T-helper 2 cell (primary cell): ENCODE results near the gene CRIM1.
A peak's percentile ranks its signal among the peaks of the same experiment; 100 is the strongest.

Experiments
- DNase-seq, 5 experiments: peaks; one replicate each; pipeline versions ENCODE4 v3.0.0 to v3.0.0-alpha.2; 2012 to 2022
- total RNA-seq, 2 donors: gene quantifications; one replicate each; lab custom pipeline; 2026; lab: John Stamatoyannopoulos, UW

The CRIM1 gene, protein sequence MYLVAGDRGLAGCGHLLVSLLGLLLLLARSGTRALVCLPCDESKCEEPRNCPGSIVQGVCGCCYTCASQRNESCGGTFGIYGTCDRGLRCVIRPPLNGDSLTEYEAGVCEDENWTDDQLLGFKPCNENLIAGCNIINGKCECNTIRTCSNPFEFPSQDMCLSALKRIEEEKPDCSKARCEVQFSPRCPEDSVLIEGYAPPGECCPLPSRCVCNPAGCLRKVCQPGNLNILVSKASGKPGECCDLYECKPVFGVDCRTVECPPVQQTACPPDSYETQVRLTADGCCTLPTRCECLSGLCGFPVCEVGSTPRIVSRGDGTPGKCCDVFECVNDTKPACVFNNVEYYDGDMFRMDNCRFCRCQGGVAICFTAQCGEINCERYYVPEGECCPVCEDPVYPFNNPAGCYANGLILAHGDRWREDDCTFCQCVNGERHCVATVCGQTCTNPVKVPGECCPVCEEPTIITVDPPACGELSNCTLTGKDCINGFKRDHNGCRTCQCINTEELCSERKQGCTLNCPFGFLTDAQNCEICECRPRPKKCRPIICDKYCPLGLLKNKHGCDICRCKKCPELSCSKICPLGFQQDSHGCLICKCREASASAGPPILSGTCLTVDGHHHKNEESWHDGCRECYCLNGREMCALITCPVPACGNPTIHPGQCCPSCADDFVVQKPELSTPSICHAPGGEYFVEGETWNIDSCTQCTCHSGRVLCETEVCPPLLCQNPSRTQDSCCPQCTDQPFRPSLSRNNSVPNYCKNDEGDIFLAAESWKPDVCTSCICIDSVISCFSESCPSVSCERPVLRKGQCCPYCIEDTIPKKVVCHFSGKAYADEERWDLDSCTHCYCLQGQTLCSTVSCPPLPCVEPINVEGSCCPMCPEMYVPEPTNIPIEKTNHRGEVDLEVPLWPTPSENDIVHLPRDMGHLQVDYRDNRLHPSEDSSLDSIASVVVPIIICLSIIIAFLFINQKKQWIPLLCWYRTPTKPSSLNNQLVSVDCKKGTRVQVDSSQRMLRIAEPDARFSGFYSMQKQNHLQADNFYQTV
- total RNA-seq = 5.2 to 7.2 reads per million in 2 donors

DNA sequence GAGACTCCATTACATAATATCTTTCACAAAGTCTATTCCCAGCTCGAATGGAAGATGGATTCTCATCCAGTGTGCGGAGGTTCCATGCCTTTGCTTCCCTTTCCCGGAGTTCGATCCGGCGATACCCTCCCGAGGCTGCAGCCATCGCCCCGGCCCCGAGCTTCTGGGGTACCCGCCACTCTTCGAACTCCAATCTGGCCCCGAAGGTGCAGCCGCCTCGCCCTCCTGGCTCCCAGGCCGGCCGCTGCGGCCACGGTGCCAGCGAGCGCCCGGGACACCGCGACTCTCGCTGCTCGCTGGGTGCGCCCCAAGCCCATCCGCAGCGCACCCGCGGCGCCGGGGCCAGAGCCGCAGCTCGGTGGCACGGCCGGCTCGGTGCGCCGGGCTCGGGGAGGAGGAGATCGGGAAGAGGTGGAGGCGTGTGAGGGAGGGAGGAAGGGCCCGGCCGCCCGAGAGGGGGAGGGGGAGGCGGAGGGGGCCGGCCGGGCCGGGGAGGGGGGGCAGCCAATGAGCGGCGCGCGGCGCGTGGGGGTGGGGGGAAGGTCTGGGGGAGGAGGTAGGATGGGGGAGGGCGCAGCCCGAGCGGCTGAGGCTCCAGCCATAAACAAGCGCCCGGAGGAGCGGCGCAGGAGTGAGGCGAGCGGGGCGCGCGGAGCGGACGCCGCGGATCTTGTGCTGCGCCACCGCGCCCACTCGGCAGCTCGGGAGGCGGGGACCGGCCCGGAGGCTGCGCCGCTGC is at the start of gene CRIM1:
TSS of gene CRIM1 (plus strand) at position 628 of the 739 bp plus-strand sequence. CDS start 515 bp downstream, outside the sequence.
- DNase-seq = peak; percentile 13 to 54 (median 32)

GRCh38 chr2:36307441-36307840 is 48.1 kb upstream of the CRIM1 start:
- DNase-seq = no peak

- peak in 1 of 5 experiments; percentile 21 for DNase-seq
These were observed 45.1 kb upstream of the CRIM1 start for GRCh38 chr2:36310444-36310843.

DNA sequence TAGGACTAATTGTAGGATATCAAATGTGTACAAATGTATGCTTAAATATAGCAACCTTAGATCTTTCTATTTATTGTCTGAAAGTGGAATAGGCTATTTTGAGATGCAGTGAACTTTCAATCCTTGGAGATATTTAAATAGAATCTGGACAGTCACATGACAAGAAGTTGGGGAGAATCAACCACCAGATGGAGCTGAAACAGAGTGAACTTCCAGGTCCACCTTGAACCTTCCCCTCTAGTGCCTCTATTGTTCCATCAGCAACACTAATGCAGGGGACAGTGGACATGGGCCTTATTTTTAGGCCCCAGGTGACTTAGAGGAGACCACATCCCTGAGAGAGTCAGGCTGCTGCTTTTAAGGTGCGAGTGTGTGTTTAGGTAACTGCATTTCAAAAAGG is 37.0 kb upstream of the CRIM1 start:
- no peak for DNase-seq

DNA sequence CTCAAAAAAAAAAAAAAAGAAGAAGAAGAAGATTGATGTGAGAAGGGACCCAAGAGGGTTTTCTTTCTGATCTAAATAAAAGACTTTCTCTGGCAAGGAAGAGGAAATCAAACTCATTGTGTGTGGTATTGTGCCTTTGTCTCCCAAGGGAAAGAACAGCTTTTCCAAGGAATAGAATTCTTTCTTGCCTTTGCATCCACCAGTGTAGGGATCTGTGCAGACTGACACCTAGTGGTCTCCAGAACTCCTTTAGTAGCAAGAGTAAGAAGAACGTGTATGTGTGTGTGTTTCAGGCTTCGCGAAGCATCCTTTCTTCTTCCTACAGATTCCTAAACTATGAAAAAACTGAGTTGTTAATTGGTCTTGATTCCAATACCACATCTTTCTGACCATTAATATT is 33.5 kb upstream of the CRIM1 start:
- no peak for DNase-seq

GRCh38 chr2:36326286-36326685 is 29.3 kb upstream of the CRIM1 start:
- no peak for DNase-seq

DNA sequence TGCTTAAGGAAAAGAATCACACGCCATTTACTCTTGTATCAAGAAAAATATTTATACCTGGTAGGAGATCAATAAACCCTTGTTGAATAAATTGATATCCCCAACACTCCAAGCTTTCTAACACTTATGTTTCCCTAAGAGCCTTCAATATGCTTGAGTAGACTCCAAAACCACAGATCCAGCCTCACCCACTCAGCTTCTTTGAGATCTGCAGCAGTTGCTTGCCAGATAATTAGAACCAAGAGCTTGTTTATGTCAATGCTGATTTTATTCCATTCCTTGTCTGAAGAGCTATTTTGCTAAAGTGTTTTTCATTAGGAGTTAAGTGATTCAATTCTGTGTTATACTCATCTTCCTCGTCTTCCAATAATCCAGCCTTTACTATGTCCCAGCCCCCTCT is 26.3 kb upstream of the CRIM1 start:
- no peak for DNase-seq

DNA sequence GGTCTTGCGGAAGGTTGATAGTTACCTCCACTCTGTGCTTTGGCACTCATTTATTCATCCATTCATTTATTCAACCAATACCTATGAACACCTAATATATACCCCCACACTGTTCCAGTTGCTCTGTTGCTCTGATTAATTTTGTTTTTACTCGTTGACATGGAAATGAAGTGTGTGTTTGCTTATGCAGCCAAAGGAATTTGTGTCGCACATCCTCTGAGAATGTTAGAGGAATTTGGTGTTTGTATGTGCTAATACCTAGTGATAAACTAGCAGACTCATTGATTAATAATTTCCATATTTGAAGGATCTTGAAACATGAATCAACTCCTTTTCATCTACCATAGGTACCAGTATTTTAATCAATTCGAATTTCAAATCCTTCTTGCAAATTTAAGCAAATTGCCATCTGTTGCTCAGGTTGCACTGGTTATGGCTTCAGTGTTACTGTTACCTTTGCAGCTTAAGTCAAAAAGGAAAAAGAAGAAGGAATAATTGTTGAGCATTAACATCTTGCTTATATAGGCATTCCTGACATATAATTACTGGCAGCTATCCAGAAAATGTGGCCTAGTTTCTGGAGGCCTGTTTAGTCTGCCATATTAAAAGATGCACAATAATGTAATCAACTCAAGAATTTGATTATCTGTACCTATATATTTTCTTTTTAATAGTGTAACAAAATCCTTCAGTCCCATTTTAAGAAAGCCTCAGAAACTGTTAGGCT is 25.7 kb upstream of the CRIM1 start:
- no peak for DNase-seq

GRCh38 chr2:36330473-36331395 is 24.8 kb upstream of the CRIM1 start:
- no peak for DNase-seq

- peak in 1 of 5 experiments; percentile 42 for DNase-seq
These were observed 22.1 kb upstream of the CRIM1 start for GRCh38 chr2:36333350-36334012.

- no peak for DNase-seq
These were observed 20.0 kb upstream of the CRIM1 start for GRCh38 chr2:36335597-36335996.

DNA sequence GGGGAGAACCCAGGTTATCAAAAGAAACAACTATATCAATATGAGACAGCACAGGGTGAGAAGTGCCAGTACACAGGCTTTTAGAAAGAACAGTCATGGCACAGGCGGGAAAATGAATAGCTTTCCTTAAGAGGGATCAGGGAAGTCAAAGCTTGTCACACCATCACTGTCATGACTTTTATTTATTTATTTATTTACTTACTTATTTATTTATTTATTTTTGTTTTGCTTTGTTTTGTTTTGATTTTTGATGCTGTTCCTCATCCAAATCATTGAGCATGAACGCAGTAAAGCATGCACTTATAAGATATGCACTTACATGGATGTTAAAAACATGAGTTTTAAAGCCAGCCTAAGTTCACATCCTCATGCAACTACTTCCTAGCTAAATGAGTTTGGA is 19.3 kb upstream of the CRIM1 start:
- DNase-seq = no peak

GRCh38 chr2:36337354-36337753 is 18.2 kb upstream of the CRIM1 start:
- peak in 1 of 5 experiments; percentile 67 for DNase-seq

DNA sequence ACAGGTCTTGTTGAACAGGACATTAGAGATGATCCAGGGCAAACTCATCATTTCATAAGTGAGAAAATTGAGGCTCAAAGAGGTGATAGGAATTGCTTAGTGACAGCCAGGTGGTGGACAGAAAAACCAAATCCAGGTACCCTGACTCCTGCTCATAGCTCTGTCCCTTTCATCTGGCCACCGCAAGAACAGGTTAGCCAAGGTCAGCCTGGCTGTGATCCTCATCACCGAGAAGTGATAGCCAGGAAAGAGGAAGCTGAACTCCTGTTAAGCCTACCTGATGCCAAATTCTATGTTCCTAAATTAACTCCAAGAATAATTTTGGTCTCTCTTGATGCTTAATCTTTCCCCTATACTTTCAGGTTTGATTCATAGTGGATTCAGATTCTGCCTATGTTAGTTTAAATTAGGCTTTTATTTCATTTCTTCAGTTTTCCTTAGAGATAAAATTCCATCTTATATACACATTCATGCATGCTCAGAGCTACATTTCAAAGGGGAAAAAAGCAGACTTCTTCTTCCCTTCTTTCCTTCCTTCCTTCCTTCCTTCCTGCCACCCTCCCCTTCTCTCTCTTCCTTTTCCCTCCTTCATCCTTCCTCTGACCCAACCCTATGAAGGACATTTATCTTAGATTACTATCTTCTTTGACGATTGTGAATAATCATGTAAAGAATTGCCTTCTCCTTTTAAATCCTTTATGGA is 17.3 kb upstream of the CRIM1 start:
- no peak for DNase-seq

GRCh38 chr2:36338827-36339145 is 16.8 kb upstream of the CRIM1 start:
- DNase-seq = no peak

DNA sequence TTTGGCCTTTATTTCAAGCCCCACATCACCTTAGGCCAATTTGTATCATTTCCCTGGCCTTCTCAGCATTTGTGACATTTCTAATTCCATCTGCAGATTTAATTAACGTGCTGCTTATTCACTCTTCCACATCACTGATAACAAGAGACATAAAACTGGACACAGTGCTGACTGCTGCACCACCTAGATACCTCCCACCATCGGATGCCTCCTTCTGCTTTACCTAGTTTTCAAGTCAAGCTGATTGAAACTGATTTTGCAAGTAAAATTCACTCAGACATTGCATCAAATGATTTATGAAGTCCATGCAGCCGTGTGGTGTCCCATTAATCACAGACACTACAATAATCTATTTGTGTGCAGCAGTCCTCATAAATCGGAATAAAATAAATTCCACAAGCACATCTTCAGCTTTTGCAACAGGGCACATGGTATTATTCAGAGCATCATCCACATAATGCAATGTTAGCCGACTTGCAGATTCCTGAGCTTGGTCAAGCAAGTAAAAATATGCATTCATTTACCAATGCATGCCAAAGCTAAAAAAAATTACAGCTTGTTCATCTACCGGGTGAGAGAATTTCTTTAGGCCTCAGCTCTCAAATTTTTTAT is 15.9 kb upstream of the CRIM1 start:
- DNase-seq = no peak

DNA sequence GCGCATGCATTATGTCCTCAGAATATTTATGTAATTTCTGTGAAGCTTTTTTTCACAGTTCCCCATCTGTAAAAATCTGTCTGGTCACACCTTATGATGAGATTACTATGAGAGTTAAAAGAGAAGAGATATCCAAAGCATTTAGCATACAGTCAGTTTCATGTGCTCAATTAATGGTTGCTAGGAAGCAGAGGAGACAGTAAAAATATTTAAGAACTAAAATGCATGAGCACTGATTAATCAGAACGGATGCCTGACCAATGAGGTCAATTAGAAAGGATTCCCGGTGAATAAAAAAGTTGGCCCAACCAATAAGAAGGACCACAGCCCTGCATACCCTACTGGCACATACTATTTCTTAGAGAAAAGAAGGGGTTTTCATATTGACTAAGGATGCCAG is 12.0 kb upstream of the CRIM1 start:
- DNase-seq = no peak

DNA sequence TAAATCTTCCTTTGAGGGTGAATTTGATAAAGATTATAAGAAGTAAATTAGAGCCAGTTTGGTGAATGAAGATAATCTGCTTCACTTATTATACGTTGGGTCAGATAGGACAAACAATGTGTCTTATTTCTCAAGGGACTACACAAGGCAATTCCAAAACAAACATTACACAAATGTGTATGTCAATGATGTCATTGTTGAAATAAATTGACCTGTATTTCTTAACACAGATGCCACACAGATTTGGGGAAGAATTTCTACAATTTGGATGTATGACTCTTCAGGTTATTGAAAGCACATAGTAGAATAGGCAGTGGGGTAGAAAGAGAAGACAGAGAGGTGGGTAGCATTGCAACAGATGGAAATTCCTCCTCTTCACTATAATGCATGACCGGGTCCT is 6.9 kb upstream of the CRIM1 start:
- DNase-seq = no peak

- no peak for DNase-seq
These were observed 4.3 kb upstream of the CRIM1 start for GRCh38 chr2:36351291-36351690.
